Tibial nerve (tissue), 4 donors: ENCODE results near the gene DENND10. TPM values are rescaled to one million over a fixed set of nuclear protein-coding genes. Genes with fewer than 3 reads are reported as not detected.

Experiments used
- DNase-seq, 2 donors: peaks; one replicate each; pipeline ENCODE4 v3.0.0-alpha.2; 2019; ENCODE audit warnings: low spot score in 2 of 2
- H3K27ac ChIP-seq, 4 donors: fragments of 200-600 bp; sonication (generic) in 3 of 4; one replicate each; pipeline ENCODE4 v1.5.1; 2017 to 2019; ENCODE audit warnings: mild to moderate bottlenecking in 1 of 4
- H3K27me3 ChIP-seq, 2 donors: fragments of 200-600 bp; sonication (generic) in 1 of 2; one replicate each; pipeline versions ENCODE4 v1.5.1 to v1.6.0; 2017 to 2019
- H3K36me3 ChIP-seq, 3 donors: fragments of 200-600 bp; sonication (generic); one replicate each; pipeline ENCODE4 v1.5.1; 2018 to 2019
- H3K4me1 ChIP-seq, 4 donors: fragments of 200-600 bp; sonication (generic) in 3 of 4; one replicate each; pipeline ENCODE4 v1.5.1; 2017 to 2019
- H3K4me3 ChIP-seq, 4 donors: fragments of 200-600 bp; sonication (generic) in 3 of 4; one replicate each; pipeline ENCODE4 v1.5.1; 2017 to 2019; ENCODE audit warnings: mild to moderate bottlenecking in 1 of 4, moderate library complexity in 1 of 4
- H3K9me3 ChIP-seq, 4 donors: fragments of 200-600 bp; sonication (generic) in 3 of 4; one replicate each; pipeline ENCODE4 v1.5.1; 2017 to 2019
- EP300 ChIP-seq, 2 donors: sonication (generic); formaldehyde crosslinking; IDR thresholded peaks; one replicate each; pipeline ENCODE4 v1.6.1; 2017; ENCODE audit warnings: antibody characterized with exemption in 2 of 2, mild to moderate bottlenecking in 1 of 2
- POLR2A ChIP-seq, 2 donors: fragments of 450-650 bp; IDR thresholded peaks; one replicate each; pipeline ENCODE4 v1.6.1; 2017; ENCODE audit warnings: antibody characterized with exemption in 2 of 2, mild to moderate bottlenecking in 2 of 2, moderate library complexity in 2 of 2
- WGBS, 2 donors: methylation state at CpG; one replicate each; pipeline ENCODE4 v1.1.5; 2018; 5-methylcytosine and 5-hydroxymethylcytosine counted together
- small RNA-seq: library from RNA; depleted of rRNA; stranded (forward); fragments of <200 nt; gene quantifications from one replicate; pipeline ENCODE3, GENCODE V24; 2016
- total RNA-seq, 4 donors: library from RNA; depleted of rRNA; stranded (reverse); fragments of >200 nt; gene quantifications; one replicate each; pipeline ENCODE4 v1.1.0, GENCODE V29; 2016
- TF ChIP-seq, protein P1 (sequence below), 5 experiments: fragments of 200-600 bp in 3 of 5; fragments of 450-650 bp in 2 of 5; sonication (generic) in 3 of 5; IDR thresholded peaks; one replicate each; pipeline ENCODE4 v1.5.1; 2016 to 2019; ENCODE audit warnings: antibody characterized with exemption in 5 of 5, mild to moderate bottlenecking in 3 of 5, moderate library complexity in 2 of 5

Gene DENND10
- total RNA-seq, 4 donors from 2014 or later: 23.3 to 51.0 (median 43.4) TPM

GRCh38 chr10:119183664-119184412 lies 79.9 kb downstream of the DENND10 start:
- no peak overlapping the region for H3K27ac ChIP-seq
- H3K4me1 ChIP-seq: peaks cover 0 to 8% (median 5%) of the 10 kb centered on the region in 4 donors
- H3K9me3 ChIP-seq: no peaks in the 10 kb centered on the region
- no peak overlapping the region for H3K4me3 ChIP-seq
- WGBS, 2 donors: 80 to 86% methylated on average over 9 of the region's 9 CpGs
- TF ChIP-seq, protein P1, sequence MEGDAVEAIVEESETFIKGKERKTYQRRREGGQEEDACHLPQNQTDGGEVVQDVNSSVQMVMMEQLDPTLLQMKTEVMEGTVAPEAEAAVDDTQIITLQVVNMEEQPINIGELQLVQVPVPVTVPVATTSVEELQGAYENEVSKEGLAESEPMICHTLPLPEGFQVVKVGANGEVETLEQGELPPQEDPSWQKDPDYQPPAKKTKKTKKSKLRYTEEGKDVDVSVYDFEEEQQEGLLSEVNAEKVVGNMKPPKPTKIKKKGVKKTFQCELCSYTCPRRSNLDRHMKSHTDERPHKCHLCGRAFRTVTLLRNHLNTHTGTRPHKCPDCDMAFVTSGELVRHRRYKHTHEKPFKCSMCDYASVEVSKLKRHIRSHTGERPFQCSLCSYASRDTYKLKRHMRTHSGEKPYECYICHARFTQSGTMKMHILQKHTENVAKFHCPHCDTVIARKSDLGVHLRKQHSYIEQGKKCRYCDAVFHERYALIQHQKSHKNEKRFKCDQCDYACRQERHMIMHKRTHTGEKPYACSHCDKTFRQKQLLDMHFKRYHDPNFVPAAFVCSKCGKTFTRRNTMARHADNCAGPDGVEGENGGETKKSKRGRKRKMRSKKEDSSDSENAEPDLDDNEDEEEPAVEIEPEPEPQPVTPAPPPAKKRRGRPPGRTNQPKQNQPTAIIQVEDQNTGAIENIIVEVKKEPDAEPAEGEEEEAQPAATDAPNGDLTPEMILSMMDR (IDR thresholded peaks at IDR 0.05): no peak
- TF ChIP-seq EP300 (IDR thresholded peaks at IDR 0.05): no peak
- no peak for TF ChIP-seq POLR2A (IDR thresholded peaks at IDR 0.05)
- H3K27me3 ChIP-seq: no peaks in the 10 kb centered on the region
- no peak for DNase-seq
- H3K36me3 ChIP-seq: no peaks in the 10 kb centered on the region

Small RNA genes lying within 50 kb of the gene (small RNA-seq; reads per million reads assigned to genes)
- not detected for gene AL355598.1
- not detected for gene RF00413
- not detected for gene SNORA19

Other genes with a start within 250 kb of the DENND10 start
- 1 to 10 TPM; 4.8 to 9.4 (median 6.0) TPM for gene NANOS1, start 74.4 kb upstream of the DENND10 start, total RNA-seq
- gene EIF3A, start 23.3 kb upstream of the DENND10 start, total RNA-seq: 10 to 100 TPM; 78.8 to 95.4 (median 94.8) TPM
- gene SFXN4, start 61.6 kb downstream of the DENND10 start, total RNA-seq: 100 to 1,000 TPM in 1 of 4 donors, 10 to 100 TPM in 3; 12.7 to 301 (median 19.1) TPM
- gene PRDX3, start 74.7 kb downstream of the DENND10 start, total RNA-seq: 10 to 100 TPM; 79.5 to 93.3 (median 84.2) TPM
- 10 to 100 TPM; 43.5 to 61.7 (median 48.9) TPM for gene GRK5, start 103.5 kb downstream of the DENND10 start, total RNA-seq